Measurements from ENCODE around the gene THSD8. TPM values are rescaled to one million over a fixed set of nuclear protein-coding genes. Genes with fewer than 3 reads are reported as not detected.

THSD8 gene
- total RNA-seq, 1 donor from 2014 or later, result 8.8 TPM

DNA sequence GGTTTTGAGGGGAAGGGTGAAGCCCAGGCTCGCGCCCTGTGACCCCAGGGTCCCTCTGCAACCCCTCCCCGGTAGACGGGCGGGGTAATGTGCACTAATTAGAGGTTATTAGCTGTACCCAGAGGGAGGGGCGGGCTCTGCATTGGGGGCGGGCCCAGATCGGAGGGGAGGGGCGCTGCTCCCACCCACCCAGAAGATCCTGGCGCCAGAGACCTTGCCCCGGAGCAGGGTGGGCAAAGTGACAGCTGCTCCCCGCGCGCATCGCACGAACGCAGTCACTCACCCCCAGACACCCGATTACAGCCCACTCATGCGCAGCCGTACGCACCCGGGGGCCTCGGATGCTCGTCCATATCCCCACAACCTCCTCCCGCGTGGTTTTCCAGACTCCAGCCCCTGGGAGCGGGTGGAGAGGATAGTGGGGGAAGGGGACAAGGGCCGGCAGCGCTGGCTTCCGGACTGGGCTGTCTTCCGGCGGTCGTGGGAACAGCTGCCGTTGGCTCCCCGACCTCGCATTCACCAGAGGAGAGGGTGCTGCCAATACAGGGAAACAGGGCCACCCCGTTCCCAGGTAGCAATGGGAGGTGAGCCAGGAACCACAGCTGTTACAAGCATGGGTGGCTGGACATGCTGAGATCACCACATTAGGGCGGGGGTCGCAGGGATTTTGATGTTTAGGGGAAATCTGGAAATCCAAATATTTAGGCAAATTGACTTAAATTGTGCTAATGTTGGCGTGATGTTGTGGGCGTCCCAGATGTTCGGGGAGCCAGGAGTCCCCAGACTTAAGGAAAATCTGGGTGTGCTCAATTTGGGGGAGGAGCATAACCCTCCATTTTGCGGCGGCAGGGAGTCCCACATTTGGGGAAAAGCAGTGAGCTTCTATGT is 23.6 kb upstream of the THSD8 start:
- H3K9me3 Mint-ChIP-seq, result no peaks in the 10 kb centered on the region
- H3K4me1 Mint-ChIP-seq, result peaks cover 27% of the 10 kb centered on the region
- peaks cover 2% of the 10 kb centered on the region for H3K36me3 Mint-ChIP-seq
- DNase-seq (ENCODE audit: low spot score in 2 of 2, unreplicated experiment in 2 of 2), result peak in 1 of 2 experiments; percentile 65
- TF ChIP-seq, protein P1, sequence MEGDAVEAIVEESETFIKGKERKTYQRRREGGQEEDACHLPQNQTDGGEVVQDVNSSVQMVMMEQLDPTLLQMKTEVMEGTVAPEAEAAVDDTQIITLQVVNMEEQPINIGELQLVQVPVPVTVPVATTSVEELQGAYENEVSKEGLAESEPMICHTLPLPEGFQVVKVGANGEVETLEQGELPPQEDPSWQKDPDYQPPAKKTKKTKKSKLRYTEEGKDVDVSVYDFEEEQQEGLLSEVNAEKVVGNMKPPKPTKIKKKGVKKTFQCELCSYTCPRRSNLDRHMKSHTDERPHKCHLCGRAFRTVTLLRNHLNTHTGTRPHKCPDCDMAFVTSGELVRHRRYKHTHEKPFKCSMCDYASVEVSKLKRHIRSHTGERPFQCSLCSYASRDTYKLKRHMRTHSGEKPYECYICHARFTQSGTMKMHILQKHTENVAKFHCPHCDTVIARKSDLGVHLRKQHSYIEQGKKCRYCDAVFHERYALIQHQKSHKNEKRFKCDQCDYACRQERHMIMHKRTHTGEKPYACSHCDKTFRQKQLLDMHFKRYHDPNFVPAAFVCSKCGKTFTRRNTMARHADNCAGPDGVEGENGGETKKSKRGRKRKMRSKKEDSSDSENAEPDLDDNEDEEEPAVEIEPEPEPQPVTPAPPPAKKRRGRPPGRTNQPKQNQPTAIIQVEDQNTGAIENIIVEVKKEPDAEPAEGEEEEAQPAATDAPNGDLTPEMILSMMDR (IDR thresholded peaks at IDR 0.05; ENCODE audit: unreplicated experiment), result no peak
- peak overlapping the region; percentile 73 for H3K4me3 Mint-ChIP-seq
- H3K27me3 Mint-ChIP-seq (ENCODE audit: low read depth), result no peaks in the 10 kb centered on the region
- peak overlapping the region; percentile 96 for H3K27ac Mint-ChIP-seq

DNA sequence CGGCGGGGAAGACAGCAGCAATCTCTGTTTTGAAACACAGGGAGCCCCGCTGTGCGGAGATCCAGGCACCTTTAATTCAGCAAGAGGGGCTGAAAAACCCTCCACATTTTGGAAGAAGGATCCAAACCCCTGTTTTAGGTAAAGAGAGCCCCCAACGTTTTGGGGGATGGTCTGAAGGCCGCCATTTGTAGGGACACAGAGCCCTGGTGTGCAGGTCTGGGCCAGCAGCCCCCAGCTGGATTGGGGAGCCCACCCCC is 23.0 kb upstream of the THSD8 start:
- DNase-seq (ENCODE audit: low spot score in 2 of 2, unreplicated experiment in 2 of 2), result no peak
- TF ChIP-seq, protein P1 (IDR thresholded peaks at IDR 0.05; ENCODE audit: unreplicated experiment), result no peak
- H3K9me3 Mint-ChIP-seq, result no peaks in the 10 kb centered on the region
- no peaks in the 10 kb centered on the region for H3K36me3 Mint-ChIP-seq
- H3K27ac Mint-ChIP-seq, result peak overlapping the region; percentile 96
- H3K27me3 Mint-ChIP-seq (ENCODE audit: low read depth), result no peaks in the 10 kb centered on the region
- peak overlapping the region; percentile 73 for H3K4me3 Mint-ChIP-seq
- H3K4me1 Mint-ChIP-seq, result peaks cover 32% of the 10 kb centered on the region

DNA sequence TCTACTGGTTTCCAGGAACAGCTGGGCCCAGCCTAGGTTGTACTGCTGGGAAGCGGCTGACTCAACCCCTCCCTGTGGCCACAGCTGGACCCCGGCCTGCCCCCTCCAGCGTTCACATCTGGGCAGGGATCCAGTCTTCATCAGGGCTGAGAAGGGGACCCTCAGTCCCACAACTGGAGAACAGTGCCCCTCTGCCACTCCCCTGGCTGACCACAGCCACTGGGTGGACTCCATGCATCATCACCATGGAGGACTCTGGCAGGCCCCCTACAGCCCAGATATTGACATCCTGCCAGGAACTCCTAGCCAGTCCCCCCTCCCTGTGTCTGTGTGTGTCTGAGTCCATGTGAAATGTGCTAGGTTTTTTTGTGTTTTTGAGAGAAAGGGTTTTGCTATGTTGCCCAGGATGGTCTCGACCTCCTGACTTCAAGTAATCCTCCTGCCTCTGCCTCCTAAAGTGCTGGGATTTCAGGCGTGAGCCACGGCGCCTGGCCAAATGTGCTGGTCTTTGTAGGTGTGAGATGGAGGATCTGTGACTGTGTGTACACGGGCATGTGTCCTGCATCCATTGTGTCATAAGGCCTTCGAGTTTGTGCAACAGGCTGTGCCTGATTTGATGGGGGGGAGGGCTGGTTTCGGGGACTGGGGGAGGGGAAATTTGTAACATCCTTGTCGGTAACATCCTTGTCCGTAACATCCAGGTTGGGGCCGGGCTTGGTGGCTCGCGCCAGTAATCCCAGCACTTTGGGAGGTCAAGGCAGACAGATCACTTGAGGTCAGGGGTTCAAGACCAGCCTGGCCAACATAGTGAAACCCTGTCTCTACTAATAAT is 22.5 kb upstream of the THSD8 start:
- Mint-ChIP-seq H3K27me3 (ENCODE audit: low read depth) (no peaks in the 10 kb centered on the region), H3K36me3 (no peaks in the 10 kb centered on the region), H3K9me3 (no peaks in the 10 kb centered on the region), H3K4me1 (peaks cover 32% of the 10 kb centered on the region), H3K27ac (peak overlapping the region; percentile 96), H3K4me3 (peak overlapping the region; percentile 73)
- TF ChIP-seq, protein P1 (IDR thresholded peaks at IDR 0.05; ENCODE audit: unreplicated experiment), result no peak
- DNase-seq (ENCODE audit: low spot score in 2 of 2, unreplicated experiment in 2 of 2), result peak in 1 of 2 experiments; percentile 55

DNA sequence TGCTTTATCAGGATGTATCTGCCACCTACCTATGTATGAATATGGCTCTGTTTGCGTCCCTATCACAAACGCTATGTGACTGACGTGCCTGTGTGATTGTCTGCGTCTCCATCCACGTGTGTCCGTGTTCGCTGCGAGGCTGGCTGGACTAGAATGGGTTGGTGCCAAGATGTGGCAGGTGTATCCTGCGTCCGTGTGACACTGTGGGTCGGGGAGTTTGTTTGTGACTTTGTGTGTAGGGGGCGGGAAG is 19.8 kb upstream of the THSD8 start:
- peak overlapping the region; percentile 78 for H3K4me3 Mint-ChIP-seq
- TF ChIP-seq, protein P1 (IDR thresholded peaks at IDR 0.05; ENCODE audit: unreplicated experiment), result no peak
- DNase-seq (ENCODE audit: low spot score in 2 of 2, unreplicated experiment in 2 of 2), result no peak

GRCh38 chr19:12782424-12783290 is 19.2 kb upstream of the THSD8 start:
- Mint-ChIP-seq H3K27me3 (ENCODE audit: low read depth) (no peaks in the 10 kb centered on the region), H3K4me3 (peak overlapping the region; percentile 78), H3K9me3 (no peaks in the 10 kb centered on the region), H3K4me1 (peaks cover 24% of the 10 kb centered on the region), H3K27ac (peak overlapping the region; percentile 97), H3K36me3 (no peaks in the 10 kb centered on the region)
- TF ChIP-seq, protein P1 (IDR thresholded peaks at IDR 0.05; ENCODE audit: unreplicated experiment), result no peak
- peak; percentile 65 to 76 for DNase-seq (ENCODE audit: low spot score in 2 of 2, unreplicated experiment in 2 of 2)

More for the DNA sequence above, 19.8 kb upstream of the THSD8 start:
- Mint-ChIP-seq H3K36me3 (no peaks in the 10 kb centered on the region), H3K27me3 (ENCODE audit: low read depth) (no peaks in the 10 kb centered on the region), H3K9me3 (no peaks in the 10 kb centered on the region), H3K27ac (peak overlapping the region; percentile 97), H3K4me1 (peaks cover 28% of the 10 kb centered on the region)
